NCI-H524 treated with DMSO at 0.1 percent for 48 hours (cell line): ENCODE results near the gene PSMD1.
"Not testable (repeated sequence)": the region's sequence is repeated elsewhere in the genome, so short reads cannot be mapped to it uniquely, and the experiment has no call there.

ENCODE experiments used
- DNase-seq: peaks from one replicate; lab custom pipeline; 2025; lab: John Stamatoyannopoulos, UW

PSMD1 gene

DNA sequence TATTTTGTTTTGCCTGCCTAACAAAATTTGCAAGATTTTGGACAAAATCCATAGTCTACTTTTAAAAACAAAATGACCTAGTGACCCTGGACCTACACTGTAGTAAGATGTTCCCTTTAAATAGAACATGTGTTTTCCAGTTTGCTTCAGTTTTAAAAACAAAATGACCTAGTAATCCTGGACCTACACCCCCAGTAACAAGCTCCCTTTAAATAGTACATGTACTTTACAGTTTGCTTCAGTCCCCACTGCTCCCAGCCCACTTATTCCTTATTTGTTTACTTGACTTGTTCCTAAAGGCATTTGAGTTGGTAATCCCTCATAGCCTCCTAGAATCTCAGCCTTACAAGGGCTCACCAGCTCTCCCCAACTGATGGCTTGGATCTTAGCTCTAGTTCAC, 102.6 kb downstream of the PSMD1 start:
- DNase-seq, result no peak

DNA sequence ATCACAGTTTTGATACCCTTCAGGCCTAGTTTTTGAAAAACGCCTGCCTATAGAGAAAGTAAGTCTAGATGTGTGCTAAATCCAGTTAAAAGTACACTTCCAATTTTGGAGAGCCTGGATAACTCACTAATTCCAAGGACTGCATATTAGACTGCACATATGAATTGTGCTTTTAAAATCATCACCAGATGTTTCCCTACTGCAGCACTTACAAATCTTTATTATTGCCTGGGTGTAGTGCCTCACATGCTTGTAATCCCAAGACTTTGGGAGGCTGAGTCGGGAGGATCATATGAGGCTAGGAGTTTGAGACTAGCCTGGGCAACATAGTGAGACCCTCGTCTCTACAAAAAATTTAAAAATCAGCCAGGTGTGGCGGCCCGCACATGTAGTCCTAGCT, 104.0 kb downstream of the PSMD1 start:
- DNase-seq, result no peak

GRCh38 chr2:231161252-231161839, 104.7 kb downstream of the PSMD1 start:
- no peak for DNase-seq

DNA sequence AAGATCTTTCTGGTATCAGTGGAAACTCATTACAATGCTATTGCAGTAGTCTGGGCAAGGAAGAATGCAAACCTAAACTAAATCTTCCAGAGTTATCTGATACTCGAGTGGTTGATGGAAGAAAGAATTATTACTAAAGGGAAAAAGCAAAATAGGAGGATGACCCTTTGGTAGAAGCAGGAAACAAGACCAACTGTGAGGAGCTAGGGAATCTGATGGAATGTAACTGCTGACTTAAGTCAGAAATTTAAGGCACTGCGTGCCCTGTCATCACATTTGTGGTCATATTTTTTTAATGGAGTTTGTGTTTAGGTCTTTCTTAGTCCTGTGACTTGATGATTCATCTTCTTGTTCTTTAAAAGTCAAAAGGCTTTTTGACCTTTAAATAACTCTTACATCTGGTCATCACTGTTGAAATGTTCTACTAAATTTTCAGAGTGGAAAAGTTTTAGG, 105.2 kb downstream of the PSMD1 start:
- no peak for DNase-seq

GRCh38 chr2:231163011-231163410, 106.3 kb downstream of the PSMD1 start:
- DNase-seq, result no peak

DNA sequence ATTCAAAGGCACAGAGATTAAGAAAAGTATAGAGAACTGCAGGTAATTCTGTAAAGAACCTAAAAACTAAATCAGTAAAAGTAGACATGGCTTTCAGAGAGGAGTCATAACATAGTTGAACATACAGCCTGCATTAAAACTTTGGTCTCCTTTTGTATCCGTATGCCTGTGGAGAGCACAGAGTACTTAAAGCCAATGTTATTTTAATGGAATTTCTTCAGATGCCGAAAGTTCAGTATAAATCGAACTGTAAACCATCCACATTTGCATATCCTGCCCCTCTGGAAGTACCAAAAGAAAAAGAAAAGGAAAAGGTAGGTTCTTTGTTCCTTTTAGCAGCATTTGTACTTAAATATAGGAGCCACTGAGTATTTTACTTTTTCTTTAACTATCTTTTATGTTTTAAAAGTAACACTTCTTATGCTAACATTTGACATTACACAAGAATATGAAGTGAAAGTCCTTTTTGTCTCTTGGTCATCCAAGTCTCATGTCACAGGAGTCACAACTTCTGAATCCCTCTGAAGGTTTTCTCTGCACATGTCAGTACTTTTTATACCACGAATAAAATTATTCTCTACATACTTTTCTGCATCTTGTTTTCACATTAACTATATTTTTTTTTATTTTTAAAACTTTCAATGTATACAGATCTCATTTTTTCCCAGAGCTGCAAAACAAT, 106.9 kb downstream of the PSMD1 start:
- DNase-seq, result no peak

DNA sequence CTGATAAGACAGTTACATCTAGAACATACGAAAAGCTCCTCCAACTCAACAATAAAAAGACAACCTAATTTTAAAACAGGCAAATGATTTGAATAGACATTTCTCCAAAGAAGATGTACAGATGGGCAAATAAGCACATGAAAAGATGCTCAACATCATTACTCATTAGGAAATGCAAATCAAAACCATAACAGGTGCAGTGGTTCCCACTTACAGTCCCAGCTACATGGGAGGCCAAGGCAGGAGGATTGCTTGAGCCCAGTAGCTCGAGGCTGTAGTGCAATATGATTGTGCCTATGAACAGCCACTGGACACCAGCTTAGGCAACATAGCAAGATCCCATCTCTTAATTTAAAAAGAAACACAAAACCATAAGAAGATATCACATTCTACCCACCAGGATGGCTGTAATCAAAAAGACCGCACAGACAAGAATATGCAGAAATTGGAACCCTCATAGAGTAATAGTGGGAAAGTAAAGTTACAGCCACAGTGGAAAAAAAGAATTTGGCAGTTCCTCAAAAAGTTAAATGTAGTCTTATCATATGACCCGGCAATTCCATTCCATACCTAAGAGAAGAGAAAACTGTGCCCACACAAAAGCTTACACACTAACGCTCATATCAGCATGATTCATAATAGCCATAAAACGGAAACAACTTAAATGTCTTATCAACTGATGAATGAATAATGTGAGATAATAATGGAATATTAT, 111.2 kb downstream of the PSMD1 start:
- no peak for DNase-seq

GRCh38 chr2:231168460-231169139, 111.9 kb downstream of the PSMD1 start:
- DNase-seq, result no peak

- DNase-seq, result no peak
Observed at GRCh38 chr2:231169488-231169887, 112.8 kb downstream of the PSMD1 start.

DNA sequence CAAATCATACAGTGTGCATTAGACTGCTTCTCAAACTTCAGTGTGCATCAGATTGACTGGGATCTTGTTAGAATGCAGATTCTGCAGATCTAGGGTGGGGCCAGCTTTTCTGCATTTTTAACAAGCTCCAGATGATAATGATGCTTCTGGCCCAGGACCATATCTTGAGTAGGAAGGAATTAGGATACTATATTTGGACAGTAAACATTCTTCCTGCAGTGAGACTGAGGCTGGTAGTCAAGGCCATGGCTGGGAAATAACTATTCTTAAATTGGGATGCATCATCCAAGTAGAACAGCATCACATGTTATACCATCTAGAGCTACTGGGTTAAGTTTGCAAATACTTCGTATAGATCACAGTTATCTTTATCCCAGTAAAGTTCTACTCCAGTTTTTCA, 113.4 kb downstream of the PSMD1 start:
- no peak for DNase-seq

DNA sequence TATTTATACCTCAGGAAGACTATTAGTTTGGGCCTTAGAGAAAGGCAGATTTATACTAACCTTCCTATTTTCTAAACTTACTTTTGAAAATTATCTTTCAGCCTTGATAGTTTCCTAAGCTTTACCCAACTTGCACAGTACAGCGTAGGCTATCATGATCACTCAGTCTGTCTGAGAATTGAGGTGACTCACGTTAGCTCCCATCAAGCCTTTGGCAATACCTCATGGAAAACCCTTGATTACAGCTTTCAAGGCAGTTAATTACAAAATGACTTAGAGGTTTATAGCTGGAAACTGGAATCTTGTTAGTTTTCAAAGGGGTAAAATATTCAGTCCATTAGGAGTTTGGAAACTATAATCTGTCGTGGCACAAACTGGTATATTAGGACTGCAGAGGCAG, 115.4 kb downstream of the PSMD1 start:
- no peak for DNase-seq

DNA sequence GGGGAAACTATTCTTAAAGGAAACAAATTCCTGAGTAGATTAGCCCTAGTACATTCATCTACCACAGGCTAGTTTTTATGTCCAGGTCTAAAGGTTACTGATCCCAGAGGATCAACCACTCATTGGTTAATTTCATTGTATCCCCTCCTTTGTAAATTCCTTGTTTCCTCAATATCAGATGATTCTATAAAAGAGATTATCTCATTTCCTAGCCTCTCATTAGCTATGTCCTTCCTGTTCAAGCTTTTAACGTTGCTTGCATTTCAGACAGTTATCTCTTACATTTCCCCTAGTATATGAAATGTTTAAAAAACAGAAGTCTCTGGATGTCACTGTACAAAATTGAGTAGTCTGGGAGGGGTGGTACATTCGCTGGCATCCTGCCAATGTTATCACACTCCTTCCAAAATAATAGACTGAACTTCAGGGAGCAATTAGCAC, 117.6 kb downstream of the PSMD1 start:
- DNase-seq, result no peak

GRCh38 chr2:231176066-231176465, 119.4 kb downstream of the PSMD1 start:
- no peak for DNase-seq

DNA sequence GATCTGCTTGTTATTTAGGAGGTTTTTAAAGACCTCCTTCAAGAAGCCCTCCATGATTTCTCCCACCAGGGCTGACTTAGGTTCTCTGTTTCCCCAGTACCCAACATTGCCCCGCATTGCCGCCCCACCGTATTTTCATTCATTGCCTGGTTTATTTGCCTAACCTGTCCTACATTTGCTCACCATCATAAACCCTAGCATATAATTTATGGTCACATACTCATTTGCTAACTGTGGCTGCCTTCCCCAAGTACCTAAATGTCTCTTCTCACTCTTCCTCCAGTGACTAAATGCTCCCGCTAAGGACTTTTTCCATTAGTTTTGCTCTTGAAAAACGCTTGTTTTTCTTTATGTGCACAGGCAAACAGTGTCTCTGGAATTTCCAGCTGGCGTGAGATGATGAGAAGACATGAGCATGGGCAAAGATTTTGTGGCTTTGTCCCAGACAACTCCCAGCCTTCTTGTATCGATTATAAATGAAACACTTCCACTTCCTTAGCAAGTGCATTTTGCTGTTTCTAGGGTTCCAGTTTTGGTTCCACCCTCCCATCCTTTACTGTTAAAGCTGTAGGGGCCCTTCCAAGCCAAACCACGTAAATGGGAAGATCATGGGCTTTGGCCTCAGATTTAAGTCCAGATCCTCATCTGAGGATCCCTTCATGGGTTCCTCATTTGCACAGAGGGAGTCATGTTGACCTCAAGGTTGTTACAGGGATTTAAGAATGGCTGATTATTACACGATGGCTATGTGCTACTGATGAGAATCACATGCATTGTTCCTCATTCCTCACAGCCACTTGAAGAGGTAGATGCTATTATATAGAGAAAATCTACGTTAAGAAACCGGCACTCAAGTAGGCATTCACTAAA, 120.7 kb downstream of the PSMD1 start:
- DNase-seq, result no peak

- DNase-seq, result not testable (repeated sequence)
Observed at GRCh38 chr2:231178805-231179204, 122.1 kb downstream of the PSMD1 start.

GRCh38 chr2:231181860-231182512, 125.3 kb downstream of the PSMD1 start:
- no peak for DNase-seq

DNA sequence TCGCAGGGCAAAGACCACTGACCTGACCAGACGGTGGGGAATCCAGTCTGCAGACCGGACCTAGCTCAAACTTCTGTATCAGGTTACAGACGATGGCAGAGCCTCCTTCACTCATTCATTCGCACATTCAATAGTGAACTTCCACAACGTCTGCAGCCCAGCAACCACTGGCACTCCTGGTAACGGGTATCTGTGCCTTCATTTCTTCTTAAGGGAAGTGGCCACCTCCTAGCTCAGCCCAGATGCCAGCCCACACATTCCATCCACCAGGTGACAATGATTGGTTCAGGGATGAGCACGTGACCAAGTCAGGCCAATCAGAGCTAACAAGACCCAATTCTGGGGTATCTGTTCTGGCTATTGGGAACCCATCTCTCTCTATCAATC, 125.8 kb downstream of the PSMD1 start:
- DNase-seq, result no peak

DNA sequence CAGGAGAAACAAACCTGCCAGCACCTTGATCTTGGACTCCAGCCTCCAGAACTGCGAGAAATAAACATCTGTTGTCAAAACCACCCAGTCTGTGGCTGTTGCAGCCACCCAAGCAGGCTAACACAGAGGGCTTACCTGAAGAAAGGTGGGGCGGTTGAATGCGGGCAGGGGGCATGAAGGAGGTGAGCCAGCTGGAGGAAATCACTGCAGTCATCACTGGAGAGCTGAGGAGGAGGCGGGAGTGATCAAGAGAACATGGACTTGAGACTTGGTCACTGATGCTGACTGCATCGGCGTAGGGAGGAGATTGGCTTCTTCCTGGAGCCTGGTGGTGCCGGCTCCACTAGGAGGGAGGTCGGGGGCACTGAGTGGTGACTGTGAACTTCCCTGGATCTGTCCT, 127.2 kb downstream of the PSMD1 start:
- DNase-seq, result no peak

DNA sequence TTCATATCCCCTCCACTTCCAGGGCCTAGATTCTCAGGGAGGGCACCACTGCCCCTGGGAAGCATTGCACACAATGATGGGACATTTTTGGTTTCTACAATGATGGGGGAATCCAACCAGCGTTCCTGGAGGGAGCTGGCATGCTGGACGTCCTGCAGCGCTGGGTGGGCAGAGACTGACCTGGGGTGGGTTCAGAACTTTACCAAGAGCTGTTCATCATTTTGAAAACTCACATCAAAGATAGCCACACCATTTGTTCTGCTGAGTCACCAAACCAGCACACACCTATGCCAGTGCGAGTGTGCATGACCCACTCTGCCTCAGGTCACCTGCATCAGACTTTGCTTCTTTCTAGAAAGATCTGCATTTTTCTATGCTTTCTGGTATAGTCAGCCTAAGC, 127.7 kb downstream of the PSMD1 start:
- DNase-seq, result no peak

- no peak for DNase-seq
Observed at GRCh38 chr2:231185050-231185725, 128.5 kb downstream of the PSMD1 start.

DNA sequence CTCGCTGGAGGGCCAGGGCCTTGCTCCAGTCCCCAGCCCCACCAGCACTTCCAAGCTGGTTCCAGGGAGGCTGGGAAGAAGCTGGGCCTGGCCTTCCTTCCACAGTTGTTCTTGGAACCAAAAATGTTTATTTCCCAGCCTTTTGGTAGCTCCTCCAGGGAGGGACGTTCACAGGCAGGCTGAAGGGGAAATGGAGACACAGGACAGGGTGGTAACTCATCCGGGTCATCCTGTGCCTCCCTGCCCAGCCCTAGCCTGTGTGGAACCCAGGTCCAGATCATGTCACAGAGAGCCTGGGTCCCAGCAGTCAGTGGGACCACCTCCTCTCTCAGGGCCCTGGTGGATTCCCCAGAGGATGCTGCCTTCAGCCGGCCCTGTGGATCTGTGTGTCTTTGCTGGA, 129.2 kb downstream of the PSMD1 start:
- DNase-seq, result no peak
